ENCODE results near the gene ARL14. TPM values are rescaled to one million over a fixed set of nuclear protein-coding genes. Genes with fewer than 3 reads are reported as not detected.

Gene ARL14
- polyA plus RNA-seq, 1 donor from 2014 or later: not detected

GRCh38 chr3:160685144-160685766, 8.3 kb downstream of the ARL14 start:
- Histone ChIP-seq H3F3A (ENCODE audit: insufficient read depth, low read length, poor library complexity, severe bottlenecking) (no peaks in the 10 kb centered on the region), H2AFZ (ENCODE audit: low read depth, low read length) (no peak overlapping the region), H3K36me3 (ENCODE audit: insufficient read depth, low read length) (no peaks in the 10 kb centered on the region), H3K9me3 (ENCODE audit: low read length) (no peaks in the 10 kb centered on the region), H3K4me3 (ENCODE audit: low read length) (no peak overlapping the region), H3K9ac (ENCODE audit: low read length) (no peak overlapping the region), H3K27ac (ENCODE audit: low read length) (no peak overlapping the region), H4K20me1 (ENCODE audit: insufficient read depth) (no peaks in the 10 kb centered on the region), H3K9me2 (ENCODE audit: insufficient read depth, low read length) (no peaks in the 10 kb centered on the region), H3K4me2 (ENCODE audit: low read length) (no peak overlapping the region), H3K27me3 (ENCODE audit: insufficient read depth, low read depth, low read length) (no peaks in the 10 kb centered on the region), H3K79me2 (replicated peaks; ENCODE audit: insufficient read depth, low read length) (no peaks in the 10 kb centered on the region)
- TF ChIP-seq EP300 (conservative IDR thresholded peaks at IDR 0.05; ENCODE audit: poor library complexity, severe bottlenecking) (no peak), POLR2AphosphoS5 (IDR thresholded peaks at IDR 0.05) (no peak), SMC3 (conservative IDR thresholded peaks at IDR 0.05; ENCODE audit: poor library complexity) (no peak), CTCF (IDR thresholded peaks at IDR 0.05; ENCODE audit: poor library complexity, severe bottlenecking) (no peak), EZH2 (IDR thresholded peaks at IDR 0.05; ENCODE audit: borderline replicate concordance, insufficient read depth, low read length, poor library complexity, severe bottlenecking) (no peak), RAD21 (conservative IDR thresholded peaks at IDR 0.05) (no peak), REST (IDR thresholded peaks at IDR 0.05; ENCODE audit: borderline replicate concordance) (no peak), TAF1 (IDR thresholded peaks at IDR 0.05; ENCODE audit: low read depth) (no peak), MXI1 (conservative IDR thresholded peaks at IDR 0.05; ENCODE audit: poor library complexity, severe bottlenecking) (no peak)

- Histone ChIP-seq H3K4me2 (ENCODE audit: low read length) (no peak overlapping the region), H2AFZ (ENCODE audit: low read depth, low read length) (no peak overlapping the region), H3K27me3 (ENCODE audit: insufficient read depth, low read depth, low read length) (no peaks in the 10 kb centered on the region), H3K79me2 (replicated peaks; ENCODE audit: insufficient read depth, low read length) (no peaks in the 10 kb centered on the region), H3K9ac (ENCODE audit: low read length) (no peak overlapping the region), H3K9me3 (ENCODE audit: low read length) (no peaks in the 10 kb centered on the region), H3K4me3 (ENCODE audit: low read length) (no peak overlapping the region), H4K20me1 (ENCODE audit: insufficient read depth) (no peaks in the 10 kb centered on the region), H3K9me2 (ENCODE audit: insufficient read depth, low read length) (no peaks in the 10 kb centered on the region), H3F3A (ENCODE audit: insufficient read depth, low read length, poor library complexity, severe bottlenecking) (no peaks in the 10 kb centered on the region), H3K27ac (ENCODE audit: low read length) (no peak overlapping the region), H3K36me3 (ENCODE audit: insufficient read depth, low read length) (no peaks in the 10 kb centered on the region)
- TF ChIP-seq RAD21 (conservative IDR thresholded peaks at IDR 0.05): peak; percentile 34
- TF ChIP-seq CTCF (IDR thresholded peaks at IDR 0.05; ENCODE audit: poor library complexity, severe bottlenecking): no peak
These were observed 10.1 kb downstream of the ARL14 start for GRCh38 chr3:160686955-160687535.

Measured in neural cell (in vitro differentiated cells).